Measurements from ENCODE around the gene CDCP1. TPM values are rescaled to one million over a fixed set of nuclear protein-coding genes. Genes with fewer than 3 reads are reported as not detected.
"Not testable (repeated sequence)": the region's sequence is repeated elsewhere in the genome, so short reads cannot be mapped to it uniquely, and the experiment has no call there.

The CDCP1 gene
- polyA plus RNA-seq, 1 donor = 25.5 TPM

- Histone ChIP-seq H3K36me3 (ENCODE audit: control insufficient read depth, insufficient read depth, low read length) (no peaks in the 10 kb centered on the region), H3K27me3 (ENCODE audit: control insufficient read depth, insufficient read depth, low read length) (no peaks in the 10 kb centered on the region), H3K9me3 (ENCODE audit: control insufficient read depth, low read depth, low read length) (no peaks in the 10 kb centered on the region), H3K4me3 (ENCODE audit: low read length) (no peak overlapping the region), H3K27ac (ENCODE audit: low read length) (no peak overlapping the region), H3K4me1 (ENCODE audit: control insufficient read depth, insufficient read depth, low read length) (no peaks in the 10 kb centered on the region)
- 60% methylated on average over 1 of the region's 5 CpGs for WGBS (ENCODE audit: insufficient coverage, low lambda C conversion rate)
- no peak for DNase-seq
These were observed 89.4 kb downstream of the CDCP1 start for GRCh38 chr3:45056608-45057301.

- no peaks in the 10 kb centered on the region for H3K4me1 ChIP-seq (ENCODE audit: control insufficient read depth, insufficient read depth, low read length)
- peaks cover 3% of the 10 kb centered on the region for H3K27me3 ChIP-seq (ENCODE audit: control insufficient read depth, insufficient read depth, low read length)
- 80% methylated on average over 1 of the region's 7 CpGs for WGBS (ENCODE audit: insufficient coverage, low lambda C conversion rate)
- H3K9me3 ChIP-seq (ENCODE audit: control insufficient read depth, low read depth, low read length) = no peaks in the 10 kb centered on the region
- no peak overlapping the region for H3K4me3 ChIP-seq (ENCODE audit: low read length)
- H3K27ac ChIP-seq (ENCODE audit: low read length) = no peak overlapping the region
- H3K36me3 ChIP-seq (ENCODE audit: control insufficient read depth, insufficient read depth, low read length) = no peaks in the 10 kb centered on the region
- no peak for DNase-seq
These were observed 90.6 kb downstream of the CDCP1 start for GRCh38 chr3:45055411-45056143.

GRCh38 chr3:45055032-45055410 lies 91.2 kb downstream of the CDCP1 start:
- H3K9me3 ChIP-seq (ENCODE audit: control insufficient read depth, low read depth, low read length) = no peaks in the 10 kb centered on the region
- H3K27ac ChIP-seq (ENCODE audit: low read length) = no peak overlapping the region
- no peak for DNase-seq
- no peak overlapping the region for H3K4me3 ChIP-seq (ENCODE audit: low read length)
- peaks cover 5% of the 10 kb centered on the region for H3K27me3 ChIP-seq (ENCODE audit: control insufficient read depth, insufficient read depth, low read length)
- H3K4me1 ChIP-seq (ENCODE audit: control insufficient read depth, insufficient read depth, low read length) = no peaks in the 10 kb centered on the region
- H3K36me3 ChIP-seq (ENCODE audit: control insufficient read depth, insufficient read depth, low read length) = no peaks in the 10 kb centered on the region
- WGBS (ENCODE audit: insufficient coverage, low lambda C conversion rate) = 64% methylated on average over 2 of the region's 2 CpGs

DNA sequence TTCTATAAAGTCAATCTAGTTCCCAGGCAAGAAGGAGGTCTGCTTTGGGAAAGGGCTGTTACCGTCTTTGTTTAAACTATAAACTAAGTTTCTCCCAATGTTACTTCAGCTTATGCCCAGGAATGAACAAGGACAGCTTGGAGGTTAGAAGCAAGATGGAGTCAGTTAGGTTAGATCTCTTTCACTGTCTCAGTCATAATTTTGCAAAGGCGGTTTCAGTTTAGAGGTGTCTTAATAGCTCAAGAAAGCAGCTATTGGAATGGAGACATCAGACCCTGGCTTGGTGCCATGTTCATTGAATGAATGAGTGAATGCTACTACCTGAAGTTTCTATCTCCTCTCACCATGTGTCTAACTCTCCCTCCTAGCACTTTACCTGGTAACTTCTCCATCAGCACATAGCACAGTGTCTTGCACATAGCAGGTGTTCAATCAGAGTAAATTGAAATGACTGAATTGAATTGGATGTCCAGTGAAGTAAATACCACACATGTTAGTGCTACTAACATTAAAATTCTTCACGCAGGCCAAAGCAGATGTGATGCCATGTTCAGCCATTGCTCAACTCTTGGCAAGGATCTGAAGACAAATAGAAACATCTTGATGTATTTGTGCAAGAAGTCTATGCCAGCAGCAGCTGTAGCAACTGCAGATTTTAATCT lies 91.9 kb downstream of the CDCP1 start:
- H3K9me3 ChIP-seq (ENCODE audit: control insufficient read depth, low read depth, low read length) = no peaks in the 10 kb centered on the region
- H3K36me3 ChIP-seq (ENCODE audit: control insufficient read depth, insufficient read depth, low read length) = no peaks in the 10 kb centered on the region
- no peak overlapping the region for H3K4me3 ChIP-seq (ENCODE audit: low read length)
- H3K27me3 ChIP-seq (ENCODE audit: control insufficient read depth, insufficient read depth, low read length) = peaks cover 5% of the 10 kb centered on the region
- DNase-seq = no peak
- WGBS (ENCODE audit: insufficient coverage, low lambda C conversion rate) = 90% methylated on average over 2 of the region's 3 CpGs
- no peaks in the 10 kb centered on the region for H3K4me1 ChIP-seq (ENCODE audit: control insufficient read depth, insufficient read depth, low read length)
- no peak overlapping the region for H3K27ac ChIP-seq (ENCODE audit: low read length)

GRCh38 chr3:45053805-45054195 lies 92.4 kb downstream of the CDCP1 start:
- not testable (repeated sequence) for H3K4me3 ChIP-seq (ENCODE audit: low read length); H3K9me3 ChIP-seq (ENCODE audit: control insufficient read depth, low read depth, low read length); H3K4me1 ChIP-seq (ENCODE audit: control insufficient read depth, insufficient read depth, low read length); H3K27me3 ChIP-seq (ENCODE audit: control insufficient read depth, insufficient read depth, low read length); H3K27ac ChIP-seq (ENCODE audit: low read length); DNase-seq; H3K36me3 ChIP-seq (ENCODE audit: control insufficient read depth, insufficient read depth, low read length)
- no CpG with 5 or more reads among the region's 1 CpG for WGBS (ENCODE audit: insufficient coverage, low lambda C conversion rate)

- WGBS (ENCODE audit: insufficient coverage, low lambda C conversion rate) = no CpG with 5 or more reads among the region's 6 CpGs
- Histone ChIP-seq H3K27me3 (ENCODE audit: control insufficient read depth, insufficient read depth, low read length) (peaks cover 7% of the 10 kb centered on the region), H3K4me1 (ENCODE audit: control insufficient read depth, insufficient read depth, low read length) (no peaks in the 10 kb centered on the region), H3K9me3 (ENCODE audit: control insufficient read depth, low read depth, low read length) (no peaks in the 10 kb centered on the region), H3K36me3 (ENCODE audit: control insufficient read depth, insufficient read depth, low read length) (no peaks in the 10 kb centered on the region), H3K27ac (ENCODE audit: low read length) (no peak overlapping the region), H3K4me3 (ENCODE audit: low read length) (no peak overlapping the region)
- no peak for DNase-seq
These were observed 94.5 kb downstream of the CDCP1 start for GRCh38 chr3:45051685-45052084.

DNA sequence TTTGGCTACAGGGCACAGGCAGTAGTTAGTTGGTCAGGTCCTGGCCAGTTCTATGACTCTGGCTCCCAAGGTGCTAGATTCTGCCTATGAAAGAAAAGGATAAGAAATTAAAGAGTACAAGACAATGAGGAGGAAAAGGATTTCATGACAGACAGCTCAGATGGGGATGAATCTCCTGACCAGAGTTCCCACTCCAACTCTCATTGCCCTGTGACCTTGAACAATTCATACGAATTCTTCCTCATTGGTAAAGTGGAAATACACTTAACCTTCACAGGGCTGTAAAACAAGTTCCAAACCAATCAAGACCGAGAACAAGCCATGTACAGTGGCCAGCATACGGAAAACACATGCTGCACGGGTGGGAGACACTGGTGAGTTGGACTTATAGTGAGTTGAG lies 96.4 kb downstream of the CDCP1 start:
- no peak overlapping the region for H3K4me3 ChIP-seq (ENCODE audit: low read length)
- no peaks in the 10 kb centered on the region for H3K36me3 ChIP-seq (ENCODE audit: control insufficient read depth, insufficient read depth, low read length)
- H3K27me3 ChIP-seq (ENCODE audit: control insufficient read depth, insufficient read depth, low read length) = peaks cover 7% of the 10 kb centered on the region
- no peaks in the 10 kb centered on the region for H3K4me1 ChIP-seq (ENCODE audit: control insufficient read depth, insufficient read depth, low read length)
- H3K9me3 ChIP-seq (ENCODE audit: control insufficient read depth, low read depth, low read length) = no peaks in the 10 kb centered on the region
- DNase-seq = no peak
- WGBS (ENCODE audit: insufficient coverage, low lambda C conversion rate) = no CpG with 5 or more reads among the region's 4 CpGs
- no peak overlapping the region for H3K27ac ChIP-seq (ENCODE audit: low read length)

DNA sequence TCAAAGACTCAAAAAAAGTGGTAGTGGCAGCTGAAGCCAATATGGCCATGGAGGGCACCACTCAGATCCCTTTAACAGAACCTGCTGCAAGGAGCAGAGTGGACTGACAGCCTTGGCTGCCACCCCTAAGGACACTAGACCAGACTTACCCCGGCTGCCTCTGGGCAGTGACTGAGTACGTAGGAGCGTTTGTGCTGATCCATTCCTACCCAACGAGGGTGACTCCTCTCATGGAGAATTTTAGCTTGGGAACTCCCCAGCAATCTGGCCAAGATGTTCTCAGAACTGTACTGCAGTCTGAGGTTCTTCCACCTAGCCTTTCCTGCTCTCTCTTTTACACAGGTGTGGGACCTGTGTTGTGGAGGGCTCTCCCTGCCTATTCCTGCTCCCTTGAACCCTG lies 97.9 kb downstream of the CDCP1 start:
- no CpG with 5 or more reads among the region's 4 CpGs for WGBS (ENCODE audit: insufficient coverage, low lambda C conversion rate)
- H3K27me3 ChIP-seq (ENCODE audit: control insufficient read depth, insufficient read depth, low read length) = peaks cover 7% of the 10 kb centered on the region
- H3K9me3 ChIP-seq (ENCODE audit: control insufficient read depth, low read depth, low read length) = no peaks in the 10 kb centered on the region
- no peaks in the 10 kb centered on the region for H3K4me1 ChIP-seq (ENCODE audit: control insufficient read depth, insufficient read depth, low read length)
- no peak overlapping the region for H3K27ac ChIP-seq (ENCODE audit: low read length)
- DNase-seq = no peak
- H3K36me3 ChIP-seq (ENCODE audit: control insufficient read depth, insufficient read depth, low read length) = no peaks in the 10 kb centered on the region
- no peak overlapping the region for H3K4me3 ChIP-seq (ENCODE audit: low read length)

GRCh38 chr3:45043728-45044299 lies 102.4 kb downstream of the CDCP1 start:
- no peak overlapping the region for H3K27ac ChIP-seq (ENCODE audit: low read length)

GRCh38 chr3:45042162-45042561 lies 104.0 kb downstream of the CDCP1 start:
- no peak overlapping the region for H3K4me3 ChIP-seq (ENCODE audit: low read length)
- H3K27me3 ChIP-seq (ENCODE audit: control insufficient read depth, insufficient read depth, low read length) = no peaks in the 10 kb centered on the region
- H3K4me1 ChIP-seq (ENCODE audit: control insufficient read depth, insufficient read depth, low read length) = no peaks in the 10 kb centered on the region
- DNase-seq = no peak
- no peaks in the 10 kb centered on the region for H3K9me3 ChIP-seq (ENCODE audit: control insufficient read depth, low read depth, low read length)
- no peaks in the 10 kb centered on the region for H3K36me3 ChIP-seq (ENCODE audit: control insufficient read depth, insufficient read depth, low read length)
- no peak overlapping the region for H3K27ac ChIP-seq (ENCODE audit: low read length)
- 80% methylated on average over 2 of the region's 3 CpGs for WGBS (ENCODE audit: insufficient coverage, low lambda C conversion rate)

More at GRCh38 chr3:45043728-45044299, 102.4 kb downstream of the CDCP1 start:
- no peaks in the 10 kb centered on the region for H3K27me3 ChIP-seq (ENCODE audit: control insufficient read depth, insufficient read depth, low read length)
- H3K36me3 ChIP-seq (ENCODE audit: control insufficient read depth, insufficient read depth, low read length) = no peaks in the 10 kb centered on the region
- no peaks in the 10 kb centered on the region for H3K4me1 ChIP-seq (ENCODE audit: control insufficient read depth, insufficient read depth, low read length)
- no peaks in the 10 kb centered on the region for H3K9me3 ChIP-seq (ENCODE audit: control insufficient read depth, low read depth, low read length)
- no CpG with 5 or more reads among the region's 2 CpGs for WGBS (ENCODE audit: insufficient coverage, low lambda C conversion rate)
- H3K4me3 ChIP-seq (ENCODE audit: low read length) = no peak overlapping the region
- DNase-seq = no peak

All from large intestine (tissue), 3 donors.